Natural killer cell (primary cell): ENCODE measurements around the gene COX20. TPM values are rescaled to one million over a fixed set of nuclear protein-coding genes. Genes with fewer than 3 reads are reported as not detected.

Source experiments
- ATAC-seq, 3 donors: fragments of 150-1000 bp in 2 of 3; fragments of 200-7000 bp in 1 of 3; cut with Tn5 transposase; 1 replicate in 1 of 3; 2 replicates in 2 of 3; pipeline ENCODE4 v1.10.0; 2021; ENCODE audit warnings: mild to moderate bottlenecking in 2 of 3, moderate library complexity in 2 of 3
- DNase-seq, 2 donors: peaks; one replicate each; pipeline versions ENCODE4 v3.0.0 to v3.0.0-alpha.2; 2013 to 2021; ENCODE audit warnings: mixed read lengths in 1 of 2
- H3K27ac ChIP-seq: one replicate; pipeline ENCODE4 v1.5.1; 2013; ENCODE audit warnings: mild to moderate bottlenecking, low read length
- H3K27me3 ChIP-seq: one replicate; pipeline ENCODE4 v1.6.1; 2013; ENCODE audit warnings: low read length; ENCODE audit not compliant: control insufficient read depth, insufficient read depth
- H3K36me3 ChIP-seq: one replicate; pipeline ENCODE4 v1.6.1; 2013; ENCODE audit warnings: low read length; ENCODE audit not compliant: control insufficient read depth, insufficient read depth
- H3K4me1 ChIP-seq: one replicate; pipeline ENCODE4 v1.6.1; 2013; ENCODE audit warnings: low read length; ENCODE audit not compliant: control insufficient read depth, insufficient read depth
- H3K4me3 ChIP-seq: one replicate; pipeline ENCODE4 v1.5.1; 2013; ENCODE audit warnings: low read length
- H3K9me3 ChIP-seq: one replicate; pipeline ENCODE4 v1.6.1; 2013; ENCODE audit warnings: low read length; ENCODE audit not compliant: control insufficient read depth, insufficient read depth
- H3K27ac Mint-ChIP-seq, 2 donors: one replicate each; pipeline ENCODE4 v1.8.0; 2022; ENCODE audit warnings: mild to moderate bottlenecking in 2 of 2, mixed read lengths in 2 of 2, moderate library complexity in 1 of 2
- H3K27me3 Mint-ChIP-seq, 2 donors: one replicate each; pipeline ENCODE4 v1.8.0; 2022; ENCODE audit warnings: low read depth in 2 of 2, mixed read lengths in 2 of 2
- H3K36me3 Mint-ChIP-seq: one replicate; pipeline ENCODE4 v1.8.0; 2022; ENCODE audit warnings: mixed read lengths
- H3K4me1 Mint-ChIP-seq, 2 donors: one replicate each; pipeline ENCODE4 v1.8.0; 2022; ENCODE audit warnings: mixed read lengths in 2 of 2
- H3K4me3 Mint-ChIP-seq: one replicate; pipeline ENCODE4 v1.8.0; 2022; ENCODE audit warnings: mild to moderate bottlenecking, moderate library complexity, mixed read lengths
- H3K9me3 Mint-ChIP-seq, 2 donors: one replicate each; pipeline ENCODE4 v1.8.0; 2022; ENCODE audit warnings: mixed read lengths in 2 of 2
- WGBS: methylation state at CpG from one replicate; pipeline ENCODE4 v1.1.7; 2013; ENCODE audit warnings: missing lambda C conversion rate; ENCODE audit not compliant: insufficient coverage; 5-methylcytosine and 5-hydroxymethylcytosine counted together
- intact Hi-C: fragments of 100-400 bp; cut with micrococcal nuclease; formaldehyde crosslinking; loops from one replicate; pipeline ENCODE4 v1.14.2; 2022
- total RNA-seq, 4 donors: library from RNA; stranded (reverse); fragments of 120-200 nt in 1 of 4; gene quantifications; one replicate each; pipeline versions ENCODE4 v1.2.3 to v1.2.4, GENCODE V29; 2013 to 2022
- TF ChIP-seq, protein P1 (sequence below): fragments of 200-600 bp; IDR thresholded peaks from one replicate; pipeline ENCODE4 v1.8.0; 2022; ENCODE audit warnings: antibody characterized with exemption

Gene COX20
- total RNA-seq, 3 donors from 2014 or later (not counting 1 experiment from before 2014, with no cell fraction given): 24.3 to 25.4 (median 24.9) TPM

GRCh38 chr1:244862354-244862698 is 26.9 kb downstream of the COX20 start:
- TF ChIP-seq, protein P1, sequence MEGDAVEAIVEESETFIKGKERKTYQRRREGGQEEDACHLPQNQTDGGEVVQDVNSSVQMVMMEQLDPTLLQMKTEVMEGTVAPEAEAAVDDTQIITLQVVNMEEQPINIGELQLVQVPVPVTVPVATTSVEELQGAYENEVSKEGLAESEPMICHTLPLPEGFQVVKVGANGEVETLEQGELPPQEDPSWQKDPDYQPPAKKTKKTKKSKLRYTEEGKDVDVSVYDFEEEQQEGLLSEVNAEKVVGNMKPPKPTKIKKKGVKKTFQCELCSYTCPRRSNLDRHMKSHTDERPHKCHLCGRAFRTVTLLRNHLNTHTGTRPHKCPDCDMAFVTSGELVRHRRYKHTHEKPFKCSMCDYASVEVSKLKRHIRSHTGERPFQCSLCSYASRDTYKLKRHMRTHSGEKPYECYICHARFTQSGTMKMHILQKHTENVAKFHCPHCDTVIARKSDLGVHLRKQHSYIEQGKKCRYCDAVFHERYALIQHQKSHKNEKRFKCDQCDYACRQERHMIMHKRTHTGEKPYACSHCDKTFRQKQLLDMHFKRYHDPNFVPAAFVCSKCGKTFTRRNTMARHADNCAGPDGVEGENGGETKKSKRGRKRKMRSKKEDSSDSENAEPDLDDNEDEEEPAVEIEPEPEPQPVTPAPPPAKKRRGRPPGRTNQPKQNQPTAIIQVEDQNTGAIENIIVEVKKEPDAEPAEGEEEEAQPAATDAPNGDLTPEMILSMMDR: no peak
- DNase-seq: peak in 1 of 2 donors; percentile 77
- Mint-ChIP-seq H3K9me3 (no peaks in the 10 kb centered on the region), H3K4me1 (peaks cover 65 to 68% of the 10 kb centered on the region in 2 donors), H3K4me3 (peak overlapping the region; percentile 98), H3K36me3 (peaks cover 14% of the 10 kb centered on the region), H3K27ac (peak overlapping the region; percentile 93 to 98), H3K27me3 (no peaks in the 10 kb centered on the region)
- Histone ChIP-seq H3K36me3 (peaks cover 43% of the 10 kb centered on the region), H3K9me3 (no peaks in the 10 kb centered on the region), H3K4me3 (peak overlapping the region; percentile 94), H3K27me3 (no peaks in the 10 kb centered on the region), H3K27ac (peak overlapping the region; percentile 92), H3K4me1 (peaks cover 19% of the 10 kb centered on the region)
- intact Hi-C loops: loop anchor here (1.0 to 10.0 kb wide), 2 partner anchors 210 to 408 kb away; partner anchors contain the start of gene ADSS2
- ATAC-seq: peak in 1 of 3 donors; percentile 1
- WGBS: 0% methylated on average over 5 of the region's 7 CpGs

GRCh38 chr1:244862699-244863490 is 27.4 kb downstream of the COX20 start:
- no peaks in the 10 kb centered on the region for H3K9me3 Mint-ChIP-seq
- peaks cover 13% of the 10 kb centered on the region for H3K36me3 Mint-ChIP-seq
- Histone ChIP-seq H3K27me3 (no peaks in the 10 kb centered on the region), H3K4me3 (peak overlapping the region; percentile 94), H3K27ac (peak overlapping the region; percentile 92), H3K9me3 (no peaks in the 10 kb centered on the region), H3K36me3 (peaks cover 37% of the 10 kb centered on the region), H3K4me1 (peaks cover 19% of the 10 kb centered on the region)
- no peaks in the 10 kb centered on the region for H3K27me3 Mint-ChIP-seq
- intact Hi-C loops: loop anchor here (1.0 to 10.0 kb wide), 2 partner anchors 211 to 408 kb away; partner anchors contain the start of gene ADSS2
- peaks cover 63 to 65% of the 10 kb centered on the region in 2 donors for H3K4me1 Mint-ChIP-seq
- DNase-seq (peak; percentile 95 to 97), ATAC-seq (peak; percentile 55 to 76 (median 65))
- TF ChIP-seq, protein P1: no peak
- H3K4me3 Mint-ChIP-seq: peak overlapping the region; percentile 98
- WGBS: under 1% methylated on average over 87 of the region's 87 CpGs
- H3K27ac Mint-ChIP-seq: peak overlapping the region; percentile 93 to 98

GRCh38 chr1:244863491-244864252 is 28.2 kb downstream of the COX20 start:
- H3K36me3 Mint-ChIP-seq: peaks cover 5% of the 10 kb centered on the region
- Histone ChIP-seq H3K27me3 (no peaks in the 10 kb centered on the region), H3K4me1 (peaks cover 19% of the 10 kb centered on the region), H3K4me3 (peak overlapping the region; percentile 94), H3K27ac (peak overlapping the region; percentile 92), H3K9me3 (no peaks in the 10 kb centered on the region), H3K36me3 (peaks cover 30% of the 10 kb centered on the region)
- no peak for DNase-seq
- ATAC-seq: no peak
- peak overlapping the region; percentile 93 to 98 for H3K27ac Mint-ChIP-seq
- TF ChIP-seq, protein P1: no peak
- H3K27me3 Mint-ChIP-seq: no peaks in the 10 kb centered on the region
- under 1% methylated on average over 90 of the region's 92 CpGs for WGBS
- H3K4me3 Mint-ChIP-seq: peak overlapping the region; percentile 98
- no peaks in the 10 kb centered on the region for H3K9me3 Mint-ChIP-seq
- intact Hi-C loops: loop anchor here (1.0 to 10.0 kb wide), 4 partner anchors 28 to 409 kb away; partner anchors contain the start of genes ADSS2 and COX20
- H3K4me1 Mint-ChIP-seq: peaks cover 55 to 61% of the 10 kb centered on the region in 2 donors
